Right lobe of liver (tissue), 4 donors: ENCODE data around the gene EML4.

Experiments
- POLR2A ChIP-seq: fragments of 450-650 bp; IDR thresholded peaks from one replicate; pipeline ENCODE4 v1.6.1; 2017; ENCODE audit warnings: antibody characterized with exemption, mild to moderate bottlenecking
- TF ChIP-seq, protein P1 (sequence below), 4 donors: fragments of 200-600 bp in 3 of 4; fragments of 450-650 bp in 1 of 4; IDR thresholded peaks; one replicate each; pipeline versions ENCODE4 v1.5.1 to v1.8.0; 2016 to 2022; ENCODE audit warnings: antibody characterized with exemption in 4 of 4, mild to moderate bottlenecking in 2 of 4
- donor health status: DM: no; HTN: no; CAD: no.
- donor health status: DM: no; HTN: no; CAD: no.
- donor health status: DM: no; HTN: yes; CAD: no.

- TF ChIP-seq, protein P1, sequence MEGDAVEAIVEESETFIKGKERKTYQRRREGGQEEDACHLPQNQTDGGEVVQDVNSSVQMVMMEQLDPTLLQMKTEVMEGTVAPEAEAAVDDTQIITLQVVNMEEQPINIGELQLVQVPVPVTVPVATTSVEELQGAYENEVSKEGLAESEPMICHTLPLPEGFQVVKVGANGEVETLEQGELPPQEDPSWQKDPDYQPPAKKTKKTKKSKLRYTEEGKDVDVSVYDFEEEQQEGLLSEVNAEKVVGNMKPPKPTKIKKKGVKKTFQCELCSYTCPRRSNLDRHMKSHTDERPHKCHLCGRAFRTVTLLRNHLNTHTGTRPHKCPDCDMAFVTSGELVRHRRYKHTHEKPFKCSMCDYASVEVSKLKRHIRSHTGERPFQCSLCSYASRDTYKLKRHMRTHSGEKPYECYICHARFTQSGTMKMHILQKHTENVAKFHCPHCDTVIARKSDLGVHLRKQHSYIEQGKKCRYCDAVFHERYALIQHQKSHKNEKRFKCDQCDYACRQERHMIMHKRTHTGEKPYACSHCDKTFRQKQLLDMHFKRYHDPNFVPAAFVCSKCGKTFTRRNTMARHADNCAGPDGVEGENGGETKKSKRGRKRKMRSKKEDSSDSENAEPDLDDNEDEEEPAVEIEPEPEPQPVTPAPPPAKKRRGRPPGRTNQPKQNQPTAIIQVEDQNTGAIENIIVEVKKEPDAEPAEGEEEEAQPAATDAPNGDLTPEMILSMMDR (IDR thresholded peaks at IDR 0.05), result no peak
- no peak for TF ChIP-seq POLR2A
Measured at GRCh38 chr2:42244520-42244919, 75.4 kb downstream of the EML4 start.
